Endothelial cell of umbilical vein (primary cell): ENCODE measurements around the gene SLC7A6. TPM values are rescaled to one million over a fixed set of nuclear protein-coding genes. Genes with fewer than 3 reads are reported as not detected.

Experiments
- BruUV-seq: library from RNA; stranded (reverse); fragments of 400-500 nt; replicated peaks from 2 replicates; lab custom pipeline; 2021; lab: Mats Ljungman, UMichigan
- CTCF ChIA-PET: fragments of 300-600, 350-600 bp; sonication (Branson Sonifier 250); formaldehyde crosslinking; loops from one replicate; lab custom pipeline; 2021; ENCODE audit warnings: antibody characterized with exemption, inconsistent platforms; lab: Charles Lee
- POLR2A ChIA-PET: fragments of 300-600, 350-600 bp; sonication (Branson Sonifier 250); formaldehyde crosslinking; loops from one replicate; lab custom pipeline; 2021; ENCODE audit warnings: antibody characterized with exemption, inconsistent platforms; lab: Charles Lee
- DNase-seq: peaks from one replicate; pipeline ENCODE4 v3.0.0-alpha.2; 2011; ENCODE audit warnings: low read depth, low spot score
- FAIRE-seq: peaks from 2 replicates; lab custom pipeline; 2011; peaks lifted over from hg19 to GRCh38; lab: Jason Lieb, UNC
- H2AFZ ChIP-seq: 2 replicates; pipeline ENCODE4 v1.6.0; 2012; ENCODE audit warnings: low read depth, low read length, control low read depth, inconsistent platforms
- H3K27ac ChIP-seq: 2 replicates; pipeline ENCODE4 v1.5.1; 2011; ENCODE audit warnings: low read depth, mild to moderate bottlenecking, control low read depth, low read length, moderate library complexity; ENCODE audit not compliant: insufficient read depth
- H3K27me3 ChIP-seq, 2 experiments: 2 replicates each; pipeline versions ENCODE4 v1.6.0 to v1.6.1; 2011; ENCODE audit warnings: low read length in 2 of 2, mixed read lengths in 1 of 2; ENCODE audit not compliant: control insufficient read depth in 2 of 2, insufficient read depth in 2 of 2
- H3K36me3 ChIP-seq, 2 experiments: 2 replicates in 1 of 2; 3 replicates in 1 of 2; pipeline ENCODE4 v1.5.1; 2011; ENCODE audit warnings: low read length in 2 of 2, mild to moderate bottlenecking in 1 of 2, moderate library complexity in 1 of 2; ENCODE audit not compliant: control insufficient read depth in 2 of 2, insufficient read depth in 2 of 2; ENCODE audit errors: extremely low read depth in 1 of 2
- H3K4me1 ChIP-seq: 3 replicates; pipeline ENCODE4 v1.5.1; 2011; ENCODE audit warnings: mild to moderate bottlenecking, low read length; ENCODE audit not compliant: control insufficient read depth, insufficient read depth; ENCODE audit errors: extremely low read depth
- H3K4me2 ChIP-seq: 2 replicates; pipeline ENCODE4 v1.6.1; 2011; ENCODE audit warnings: low read length, control low read depth, mixed read lengths; ENCODE audit not compliant: insufficient read depth
- H3K4me3 ChIP-seq, 3 experiments: fragments of 200-600 bp in 1 of 3; sonication (generic), shearing (Covaris generic) in 1 of 3; replicated peaks in 1 of 3; 2 replicates each; pipeline ENCODE4 v1.5.1; 2011 to 2016; ENCODE audit warnings: control low read depth in 3 of 3, low read length in 3 of 3, mild to moderate bottlenecking in 2 of 3, inconsistent platforms in 1 of 3, low read depth in 1 of 3, moderate library complexity in 1 of 3; ENCODE audit not compliant: insufficient read depth in 1 of 3
- H3K79me2 ChIP-seq: 2 replicates; pipeline ENCODE4 v1.6.0; 2012; ENCODE audit warnings: low read length, inconsistent platforms; ENCODE audit not compliant: control insufficient read depth, insufficient read depth
- H3K9ac ChIP-seq: replicated peaks from 2 replicates; pipeline ENCODE3; 2011; ENCODE audit warnings: low read length, control low read depth; ENCODE audit not compliant: insufficient read depth; ENCODE audit errors: extremely low read depth
- H3K9me1 ChIP-seq: replicated peaks from 3 replicates; pipeline ENCODE4 v1.6.0; 2011; ENCODE audit warnings: mild to moderate bottlenecking, low read length; ENCODE audit not compliant: control insufficient read depth, insufficient read depth; ENCODE audit errors: extremely low read depth
- H3K9me3 ChIP-seq: replicated peaks from 2 replicates; pipeline ENCODE4 v1.5.1; 2012; ENCODE audit warnings: low read length, inconsistent platforms; ENCODE audit not compliant: control insufficient read depth, insufficient read depth
- H4K20me1 ChIP-seq: replicated peaks from 2 replicates; pipeline ENCODE3; 2011; ENCODE audit warnings: mild to moderate bottlenecking, low read length; ENCODE audit not compliant: control insufficient read depth, insufficient read depth; ENCODE audit errors: extremely low read depth
- CTCF ChIP-seq, 2 donors: IDR thresholded peaks; 1 replicate in 1 of 2; 2 replicates in 1 of 2; pipeline ENCODE4 v1.5.1; 2011; ENCODE audit warnings: low read length in 2 of 2, mild to moderate bottlenecking in 2 of 2, moderate library complexity in 2 of 2, control low read depth in 1 of 2, inconsistent platforms in 1 of 2, low read depth in 1 of 2; ENCODE audit not compliant: insufficient read depth in 1 of 2; ENCODE audit errors: extremely low read depth in 1 of 2
- EZH2 ChIP-seq: IDR thresholded peaks from 2 replicates; pipeline ENCODE4 v1.6.1; 2012; ENCODE audit warnings: borderline replicate concordance, low read depth, mild to moderate bottlenecking, moderate library complexity, low read length, inconsistent platforms; ENCODE audit not compliant: severe bottlenecking
- FOS ChIP-seq: IDR thresholded peaks from 2 replicates; pipeline ENCODE4 v1.6.1; 2011; ENCODE audit warnings: mild to moderate bottlenecking, low read length, moderate library complexity, borderline replicate concordance; ENCODE audit not compliant: insufficient read depth
- GATA2 ChIP-seq: IDR thresholded peaks from 2 replicates; pipeline ENCODE4 v1.7.0; 2011; ENCODE audit warnings: low read depth, mild to moderate bottlenecking, moderate library complexity, mixed read lengths, low read length; ENCODE audit not compliant: insufficient read length, insufficient read depth
- JUN ChIP-seq: IDR thresholded peaks from 2 replicates; pipeline ENCODE4 v1.6.1; 2011; ENCODE audit warnings: borderline replicate concordance, low read depth; ENCODE audit not compliant: insufficient read length, insufficient read depth
- MAX ChIP-seq: IDR thresholded peaks from 2 replicates; pipeline ENCODE4 v1.6.1; 2011; ENCODE audit not compliant: insufficient read depth, insufficient read length
- MYC ChIP-seq: IDR thresholded peaks from one replicate; pipeline ENCODE4 v1.6.1; 2011; ENCODE audit warnings: mild to moderate bottlenecking, low read depth, low read length
- POLR2A ChIP-seq: IDR thresholded peaks from 2 replicates; pipeline ENCODE4 v1.6.1; 2012; ENCODE audit warnings: low read depth, mild to moderate bottlenecking, control low read depth, low read length
- POLR2AphosphoS5 ChIP-seq: IDR thresholded peaks from 2 replicates; pipeline ENCODE4 v1.6.1; 2012; ENCODE audit warnings: low read depth, mild to moderate bottlenecking, control low read depth, low read length, moderate library complexity; ENCODE audit not compliant: insufficient read depth
- dilution Hi-C: fragments of 300-500 bp; cut with MboI; formaldehyde crosslinking; loops from one replicate; pipeline ENCODE4 v1.15.0; 2019; ENCODE audit warnings: low sequenced_read_pairs; ENCODE audit not compliant: extremely low pct_ligation_motif_present
- intact Hi-C: fragments of 100-400 bp; cut with micrococcal nuclease; formaldehyde crosslinking; loops from one replicate; pipeline ENCODE4 v1.10.0; 2022
- polyA plus RNA-seq, 4 experiments: library from polyadenylated mRNA; depleted of rRNA in 3 of 4; stranded (reverse) in 3 of 4; unstranded in 1 of 4; fragments of >200 nt; gene quantifications; 2 replicates each; pipeline versions ENCODE4 v1.2.1 to v1.2.3, GENCODE V29; 2011 to 2012; ENCODE audit warnings: missing spikeins in 1 of 4
- total RNA-seq: library from RNA; stranded (reverse); gene quantifications from 2 replicates; pipeline ENCODE4 v1.2.3, GENCODE V29; 2021

The SLC7A6 gene
- total and polyA plus RNA-seq, 2 donors (not counting 3 experiments of a cell fraction or from before 2014, with no cell fraction given): 68.0 to 86.5 TPM

GRCh38 chr16:68259007-68259825, 5.1 kb upstream of the SLC7A6 start:
- peaks cover 0 to 23% of the 10 kb centered on the region in 2 experiments for H3K36me3 ChIP-seq
- dilution Hi-C loops (no loop called here), intact Hi-C loops (no loop called here)
- H3K4me1 ChIP-seq: peaks cover 12% of the 10 kb centered on the region
- no peaks in the 10 kb centered on the region for H3K9me1 ChIP-seq
- no peak overlapping the region for H3K4me2 ChIP-seq
- POLR2A ChIA-PET: no interaction called here
- H3K27me3 ChIP-seq: no peaks in the 10 kb centered on the region
- H3K9ac ChIP-seq: no peak overlapping the region
- FAIRE-seq (no peak), DNase-seq (no peak)
- CTCF ChIA-PET: interaction anchor here (0.8 to 6.3 kb wide), 6 partner anchors 10 to 70 kb away, joined by 3 to 212 read pairs (median 25); partner anchors contain the start of genes PLA2G15, PRMT7 and SLC7A6OS
- H2AFZ ChIP-seq: no peak overlapping the region
- no peaks in the 10 kb centered on the region for H3K9me3 ChIP-seq
- no peaks in the 10 kb centered on the region for H4K20me1 ChIP-seq
- H3K4me3 ChIP-seq: no peak overlapping the region
- BruUV-seq: no TSS peak
- peaks cover 2% of the 10 kb centered on the region for H3K79me2 ChIP-seq
- no peak overlapping the region for H3K27ac ChIP-seq
- TF ChIP-seq POLR2A (no peak), EZH2 (no peak), POLR2AphosphoS5 (no peak), MYC (no peak), FOS (no peak), JUN (no peak), GATA2 (no peak), CTCF (IDR thresholded peaks at IDR 0.05; ENCODE audit: extremely low read depth in 1 of 2, insufficient read depth in 1 of 2, low read depth in 1 of 2, low read length in 2 of 2) (no peak), MAX (no peak)
